Ovary (tissue), 3 donors: ENCODE results near the gene GRIK1.

Experiments
- CTCF ChIP-seq, 3 donors: fragments of 450-650 bp in 2 of 3; fragments of 200-600 bp in 1 of 3; IDR thresholded peaks; one replicate each; pipeline versions ENCODE4 v1.5.1 to v1.8.0; 2016 to 2022; ENCODE audit warnings: antibody characterized with exemption in 3 of 3, mild to moderate bottlenecking in 1 of 3
- EP300 ChIP-seq: sonication (generic); formaldehyde crosslinking; IDR thresholded peaks from one replicate; pipeline ENCODE4 v1.6.1; 2017; ENCODE audit warnings: antibody characterized with exemption
- POLR2A ChIP-seq: fragments of 450-650 bp; IDR thresholded peaks from one replicate; pipeline ENCODE4 v1.6.1; 2017; ENCODE audit warnings: antibody characterized with exemption, mild to moderate bottlenecking, moderate library complexity
- donor health status: DM: no; HTN: no; CAD: no.

DNA sequence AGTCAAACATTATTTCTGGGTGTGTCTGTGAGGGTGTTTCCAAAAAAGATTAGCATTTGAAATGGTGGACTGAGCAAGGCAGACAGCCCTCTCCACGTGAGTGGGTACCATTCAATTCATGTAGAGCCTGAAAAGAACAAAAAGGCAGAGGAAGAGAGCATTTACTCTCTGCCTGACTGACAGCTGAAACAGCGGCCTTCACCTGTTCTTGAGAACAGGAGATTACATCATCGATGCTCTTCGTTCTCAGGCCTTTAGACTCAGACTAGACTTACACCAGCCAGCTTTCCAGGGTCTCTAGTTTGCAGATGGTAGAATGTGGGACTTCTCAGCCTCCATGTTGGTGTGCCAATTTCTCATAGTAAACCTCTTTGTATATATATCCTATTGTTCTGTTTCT is 338.7 kb downstream of the GRIK1 start:
- TF ChIP-seq CTCF (IDR thresholded peaks at IDR 0.05) (no peak), POLR2A (no peak), EP300 (no peak)
